ENCODE data around the gene MEN1.

- TF ChIP-seq, protein P1, sequence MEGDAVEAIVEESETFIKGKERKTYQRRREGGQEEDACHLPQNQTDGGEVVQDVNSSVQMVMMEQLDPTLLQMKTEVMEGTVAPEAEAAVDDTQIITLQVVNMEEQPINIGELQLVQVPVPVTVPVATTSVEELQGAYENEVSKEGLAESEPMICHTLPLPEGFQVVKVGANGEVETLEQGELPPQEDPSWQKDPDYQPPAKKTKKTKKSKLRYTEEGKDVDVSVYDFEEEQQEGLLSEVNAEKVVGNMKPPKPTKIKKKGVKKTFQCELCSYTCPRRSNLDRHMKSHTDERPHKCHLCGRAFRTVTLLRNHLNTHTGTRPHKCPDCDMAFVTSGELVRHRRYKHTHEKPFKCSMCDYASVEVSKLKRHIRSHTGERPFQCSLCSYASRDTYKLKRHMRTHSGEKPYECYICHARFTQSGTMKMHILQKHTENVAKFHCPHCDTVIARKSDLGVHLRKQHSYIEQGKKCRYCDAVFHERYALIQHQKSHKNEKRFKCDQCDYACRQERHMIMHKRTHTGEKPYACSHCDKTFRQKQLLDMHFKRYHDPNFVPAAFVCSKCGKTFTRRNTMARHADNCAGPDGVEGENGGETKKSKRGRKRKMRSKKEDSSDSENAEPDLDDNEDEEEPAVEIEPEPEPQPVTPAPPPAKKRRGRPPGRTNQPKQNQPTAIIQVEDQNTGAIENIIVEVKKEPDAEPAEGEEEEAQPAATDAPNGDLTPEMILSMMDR (IDR thresholded peaks at IDR 0.05): no peak
- TF ChIP-seq POLR2AphosphoS5 (IDR thresholded peaks at IDR 0.05): peak in 1 of 3 donors; percentile 50
- TF ChIP-seq POLR2A (IDR thresholded peaks at IDR 0.05): no peak
Observed at GRCh38 chr11:64834723-64835615, 24.6 kb upstream of the MEN1 start.
